Keratinocyte (primary cell): ENCODE data around the gene ZNF682. TPM values are rescaled to one million over a fixed set of nuclear protein-coding genes. Genes with fewer than 3 reads are reported as not detected.

ENCODE experiments used
- DNase-seq: peaks from one replicate; pipeline ENCODE4 v3.0.0-alpha.2; 2011; ENCODE audit warnings: low read depth, missing footprints, low spot score
- FAIRE-seq: peaks from 2 replicates; lab custom pipeline; 2011; peaks lifted over from hg19 to GRCh38; lab: Jason Lieb, UNC
- H2AFZ ChIP-seq: 2 replicates; pipeline ENCODE4 v1.6.0; 2012; ENCODE audit warnings: low read length, control low read depth, inconsistent platforms; ENCODE audit not compliant: control insufficient read depth
- H3K27ac ChIP-seq: 2 replicates; pipeline ENCODE4 v1.5.1; 2011; ENCODE audit warnings: low read length; ENCODE audit not compliant: control insufficient read depth, insufficient read depth
- H3K27me3 ChIP-seq: 3 replicates; pipeline ENCODE4 v1.6.0; 2011; ENCODE audit warnings: low read length; ENCODE audit not compliant: control insufficient read depth, insufficient read depth; ENCODE audit errors: extremely low read depth
- H3K36me3 ChIP-seq, 2 experiments: 2 replicates in 1 of 2; 3 replicates in 1 of 2; pipeline ENCODE4 v1.5.1; 2011; ENCODE audit warnings: low read length in 2 of 2, mild to moderate bottlenecking in 1 of 2; ENCODE audit not compliant: control insufficient read depth in 2 of 2, insufficient read depth in 2 of 2; ENCODE audit errors: extremely low read depth in 1 of 2
- H3K4me1 ChIP-seq: 3 replicates; pipeline ENCODE4 v1.5.1; 2011; ENCODE audit warnings: low read length; ENCODE audit not compliant: control insufficient read depth, insufficient read depth; ENCODE audit errors: extremely low read depth
- H3K4me2 ChIP-seq: 3 replicates; pipeline ENCODE4 v1.6.0; 2011; ENCODE audit warnings: low read depth, low read length; ENCODE audit not compliant: control insufficient read depth, insufficient read depth; ENCODE audit errors: extremely low read depth
- H3K4me3 ChIP-seq, 3 experiments: fragments of 200-600 bp in 1 of 3; sonication (generic) in 1 of 3; 2 replicates in 2 of 3; 3 replicates in 1 of 3; pipeline ENCODE4 v1.5.1; 2011 to 2016; ENCODE audit warnings: low read length in 3 of 3, mild to moderate bottlenecking in 3 of 3, control low read depth in 2 of 3, inconsistent platforms in 1 of 3, low read depth in 1 of 3, mixed read lengths in 1 of 3, mixed run types in 1 of 3, moderate library complexity in 1 of 3; ENCODE audit not compliant: control insufficient read depth in 2 of 3, insufficient read depth in 2 of 3; ENCODE audit errors: extremely low read depth in 1 of 3
- H3K79me2 ChIP-seq: 2 replicates; pipeline ENCODE4 v1.6.0; 2012; ENCODE audit warnings: low read length; ENCODE audit not compliant: control insufficient read depth, insufficient read depth
- H3K9ac ChIP-seq: 3 replicates; pipeline ENCODE4 v1.6.0; 2011; ENCODE audit warnings: low read length; ENCODE audit not compliant: control insufficient read depth, insufficient read depth; ENCODE audit errors: extremely low read depth
- H3K9me1 ChIP-seq: 3 replicates; pipeline ENCODE4 v1.6.0; 2011; ENCODE audit warnings: low read length; ENCODE audit not compliant: control insufficient read depth, insufficient read depth; ENCODE audit errors: extremely low read depth
- H3K9me3 ChIP-seq: 2 replicates; pipeline ENCODE4 v1.5.1; 2012; ENCODE audit warnings: low read depth, low read length; ENCODE audit not compliant: control insufficient read depth
- H4K20me1 ChIP-seq: 3 replicates; pipeline ENCODE4 v1.6.0; 2011; ENCODE audit warnings: low read length; ENCODE audit not compliant: control insufficient read depth, insufficient read depth; ENCODE audit errors: extremely low read depth
- CTCF ChIP-seq, 3 experiments: IDR thresholded peaks in 1 of 3; conservative IDR thresholded peaks in 1 of 3; optimal IDR thresholded peaks in 1 of 3; 2 replicates in 2 of 3; 3 replicates in 1 of 3; pipeline versions ENCODE3 to v1.5.1; 2011; ENCODE audit warnings: low read length in 3 of 3, mild to moderate bottlenecking in 3 of 3, moderate library complexity in 2 of 3, control low read depth in 1 of 3, inconsistent platforms in 1 of 3; ENCODE audit not compliant: insufficient read depth in 2 of 3; ENCODE audit errors: extremely low read depth in 1 of 3
- EZH2 ChIP-seq: IDR thresholded peaks from one replicate; pipeline ENCODE4 v1.6.1; 2012; ENCODE audit warnings: inconsistent platforms, mild to moderate bottlenecking, low read length, moderate library complexity
- dilution Hi-C: fragments of 300-500 bp; cut with MboI; formaldehyde crosslinking; loops from one replicate; pipeline ENCODE4 v1.7.0; 2020; ENCODE audit warnings: low sequenced_read_pairs; ENCODE audit not compliant: extremely low pct_ligation_motif_present
- polyA plus RNA-seq, 5 experiments: library from polyadenylated mRNA; depleted of rRNA in 3 of 5; stranded (reverse) in 3 of 5; stranded (forward) in 1 of 5; unstranded in 1 of 5; fragments of >200 nt; gene quantifications; 1 replicate in 1 of 5; 2 replicates in 3 of 5; 3 replicates in 1 of 5; pipeline versions ENCODE4 v1.2.1 to v1.2.3, GENCODE V29; 2011 to 2012; ENCODE audit warnings: missing spikeins in 2 of 5, low read depth in 1 of 5, low replicate concordance in 1 of 5

The ZNF682 gene
- polyA plus RNA-seq, 1 donor (not counting 4 experiments of a cell fraction or from before 2014, with no cell fraction given) = 6.0 TPM

GRCh38 chr19:20067943-20068342, 28.6 kb upstream of the ZNF682 start:
- Histone ChIP-seq H3K4me1 (no peaks in the 10 kb centered on the region), H2AFZ (no peak overlapping the region), H3K27ac (no peak overlapping the region), H3K27me3 (no peaks in the 10 kb centered on the region), H4K20me1 (no peaks in the 10 kb centered on the region), H3K4me2 (no peak overlapping the region), H3K9me3 (no peaks in the 10 kb centered on the region), H3K79me2 (no peaks in the 10 kb centered on the region), H3K9ac (no peak overlapping the region), H3K36me3 (no peaks in the 10 kb centered on the region), H3K9me1 (no peaks in the 10 kb centered on the region), H3K4me3 (no peak overlapping the region)
- FAIRE-seq (no peak), DNase-seq (no peak)
- TF ChIP-seq CTCF (optimal IDR thresholded peaks at IDR 0.05 in 1 of 3, IDR thresholded peaks at IDR 0.05 in 1 of 3, conservative IDR thresholded peaks at IDR 0.05 in 1 of 3; ENCODE audit: extremely low read depth in 1 of 3, insufficient read depth in 2 of 3, low read length in 3 of 3) (no peak), EZH2 (no peak)
- dilution Hi-C loops = no loop called here

GRCh38 chr19:20066861-20067260, 27.6 kb upstream of the ZNF682 start:
- Histone ChIP-seq H3K36me3 (no peaks in the 10 kb centered on the region), H3K9me1 (no peaks in the 10 kb centered on the region), H3K79me2 (no peaks in the 10 kb centered on the region), H3K9ac (no peak overlapping the region), H3K4me1 (no peaks in the 10 kb centered on the region), H3K27ac (no peak overlapping the region), H3K9me3 (no peaks in the 10 kb centered on the region), H3K27me3 (no peaks in the 10 kb centered on the region), H3K4me2 (no peak overlapping the region), H3K4me3 (no peak overlapping the region), H2AFZ (no peak overlapping the region), H4K20me1 (no peaks in the 10 kb centered on the region)
- dilution Hi-C loops = no loop called here
- TF ChIP-seq CTCF (optimal IDR thresholded peaks at IDR 0.05 in 1 of 3, IDR thresholded peaks at IDR 0.05 in 1 of 3, conservative IDR thresholded peaks at IDR 0.05 in 1 of 3; ENCODE audit: extremely low read depth in 1 of 3, insufficient read depth in 2 of 3, low read length in 3 of 3) (no peak), EZH2 (no peak)
- FAIRE-seq (no peak), DNase-seq (no peak)
